Measurements from ENCODE around the gene AP1B1.

AP1B1 gene

GRCh38 chr22:29317827-29318454, 70.4 kb downstream of the AP1B1 start:
- Histone ChIP-seq H2AFZ (ENCODE audit: low read depth, low read length) (no peak overlapping the region), H3K36me3 (ENCODE audit: insufficient read depth, low read length) (no peaks in the 10 kb centered on the region), H3K9me3 (ENCODE audit: low read length) (no peaks in the 10 kb centered on the region), H3K4me3 (ENCODE audit: low read length) (no peak overlapping the region), H3K4me1 (ENCODE audit: insufficient read depth, low read length) (no peaks in the 10 kb centered on the region), H3K27me3 (ENCODE audit: insufficient read depth, low read length) (peaks cover 40% of the 10 kb centered on the region)

- Histone ChIP-seq H2AFZ (ENCODE audit: low read depth, low read length) (no peak overlapping the region), H3K36me3 (ENCODE audit: insufficient read depth, low read length) (no peaks in the 10 kb centered on the region), H3K9me3 (ENCODE audit: low read length) (no peaks in the 10 kb centered on the region), H3K27me3 (ENCODE audit: insufficient read depth, low read length) (peaks cover 40% of the 10 kb centered on the region), H3K4me3 (ENCODE audit: low read length) (no peak overlapping the region), H3K4me1 (ENCODE audit: insufficient read depth, low read length) (peaks cover 7% of the 10 kb centered on the region)
Observed at GRCh38 chr22:29316141-29316828, 72.1 kb downstream of the AP1B1 start.

- peak within 1 kb of the TSS; percentile 32 for H3K4me3 ChIP-seq (ENCODE audit: low read length)
- peaks cover 40% of the 10 kb centered on the region for H3K27me3 ChIP-seq (ENCODE audit: insufficient read depth, low read length)
- no peaks in the 10 kb centered on the region for H3K36me3 ChIP-seq (ENCODE audit: insufficient read depth, low read length)
- peak within 1 kb of the TSS; percentile 89 for H2AFZ ChIP-seq (ENCODE audit: low read depth, low read length)
- H3K9me3 ChIP-seq (ENCODE audit: low read length) = no peaks in the 10 kb centered on the region
- peaks cover 15% of the 10 kb centered on the region for H3K4me1 ChIP-seq (ENCODE audit: insufficient read depth, low read length)
Observed at GRCh38 chr22:29315286-29316140, 72.9 kb downstream of the AP1B1 start, which contains the start of gene RASL10A. Gene RASL10A, minus strand, starts transcription at chr22:29315697. Its CDS starts 451 bp downstream, at chr22:29315246.

- Histone ChIP-seq H3K27me3 (ENCODE audit: insufficient read depth, low read length) (peaks cover 40% of the 10 kb centered on the region), H3K4me1 (ENCODE audit: insufficient read depth, low read length) (peaks cover 19% of the 10 kb centered on the region), H2AFZ (ENCODE audit: low read depth, low read length) (peak overlapping the region; percentile 89), H3K9me3 (ENCODE audit: low read length) (no peaks in the 10 kb centered on the region), H3K36me3 (ENCODE audit: insufficient read depth, low read length) (no peaks in the 10 kb centered on the region), H3K4me3 (ENCODE audit: low read length) (peak overlapping the region; percentile 32)
Observed at GRCh38 chr22:29314537-29315285, 73.7 kb downstream of the AP1B1 start.

- Histone ChIP-seq H2AFZ (ENCODE audit: low read depth, low read length) (no peak overlapping the region), H3K4me3 (ENCODE audit: low read length) (no peak overlapping the region), H3K9me3 (ENCODE audit: low read length) (no peaks in the 10 kb centered on the region), H3K27me3 (ENCODE audit: insufficient read depth, low read length) (peaks cover 40% of the 10 kb centered on the region), H3K4me1 (ENCODE audit: insufficient read depth, low read length) (peaks cover 19% of the 10 kb centered on the region), H3K36me3 (ENCODE audit: insufficient read depth, low read length) (no peaks in the 10 kb centered on the region)
Observed at GRCh38 chr22:29313576-29314466, 74.5 kb downstream of the AP1B1 start.

GRCh38 chr22:29313126-29313575, 75.2 kb downstream of the AP1B1 start:
- Histone ChIP-seq H3K36me3 (ENCODE audit: insufficient read depth, low read length) (no peaks in the 10 kb centered on the region), H3K4me1 (ENCODE audit: insufficient read depth, low read length) (peaks cover 22% of the 10 kb centered on the region), H3K27me3 (ENCODE audit: insufficient read depth, low read length) (peaks cover 40% of the 10 kb centered on the region), H3K9me3 (ENCODE audit: low read length) (no peaks in the 10 kb centered on the region), H2AFZ (ENCODE audit: low read depth, low read length) (no peak overlapping the region), H3K4me3 (ENCODE audit: low read length) (no peak overlapping the region)

GRCh38 chr22:29312218-29313125, 75.9 kb downstream of the AP1B1 start:
- no peak overlapping the region for H3K4me3 ChIP-seq (ENCODE audit: low read length)
- no peak overlapping the region for H2AFZ ChIP-seq (ENCODE audit: low read depth, low read length)
- H3K9me3 ChIP-seq (ENCODE audit: low read length) = no peaks in the 10 kb centered on the region
- H3K4me1 ChIP-seq (ENCODE audit: insufficient read depth, low read length) = peaks cover 23% of the 10 kb centered on the region
- H3K27me3 ChIP-seq (ENCODE audit: insufficient read depth, low read length) = peaks cover 40% of the 10 kb centered on the region
- no peaks in the 10 kb centered on the region for H3K36me3 ChIP-seq (ENCODE audit: insufficient read depth, low read length)

GRCh38 chr22:29311464-29312217, 76.7 kb downstream of the AP1B1 start:
- Histone ChIP-seq H3K9me3 (ENCODE audit: low read length) (no peaks in the 10 kb centered on the region), H2AFZ (ENCODE audit: low read depth, low read length) (no peak overlapping the region), H3K27me3 (ENCODE audit: insufficient read depth, low read length) (peaks cover 34% of the 10 kb centered on the region), H3K36me3 (ENCODE audit: insufficient read depth, low read length) (no peaks in the 10 kb centered on the region), H3K4me1 (ENCODE audit: insufficient read depth, low read length) (peaks cover 26% of the 10 kb centered on the region), H3K4me3 (ENCODE audit: low read length) (no peak overlapping the region)

GRCh38 chr22:29310863-29311339, 77.5 kb downstream of the AP1B1 start:
- Histone ChIP-seq H3K9me3 (ENCODE audit: low read length) (no peaks in the 10 kb centered on the region), H3K36me3 (ENCODE audit: insufficient read depth, low read length) (no peaks in the 10 kb centered on the region), H3K4me3 (ENCODE audit: low read length) (no peak overlapping the region), H3K4me1 (ENCODE audit: insufficient read depth, low read length) (peaks cover 31% of the 10 kb centered on the region), H2AFZ (ENCODE audit: low read depth, low read length) (no peak overlapping the region), H3K27me3 (ENCODE audit: insufficient read depth, low read length) (peaks cover 28% of the 10 kb centered on the region)

- Histone ChIP-seq H2AFZ (ENCODE audit: low read depth, low read length) (no peak overlapping the region), H3K36me3 (ENCODE audit: insufficient read depth, low read length) (no peaks in the 10 kb centered on the region), H3K9me3 (ENCODE audit: low read length) (no peaks in the 10 kb centered on the region), H3K4me1 (ENCODE audit: insufficient read depth, low read length) (peaks cover 32% of the 10 kb centered on the region), H3K4me3 (ENCODE audit: low read length) (no peak overlapping the region), H3K27me3 (ENCODE audit: insufficient read depth, low read length) (peaks cover 23% of the 10 kb centered on the region)
Observed at GRCh38 chr22:29310065-29310862, 78.1 kb downstream of the AP1B1 start.

All from neuron (in vitro differentiated cells).